ENCODE data around the gene GGN.
"Not testable (repeated sequence)": the region's sequence is repeated elsewhere in the genome, so short reads cannot be mapped to it uniquely, and the experiment has no call there.

Gene GGN

DNA sequence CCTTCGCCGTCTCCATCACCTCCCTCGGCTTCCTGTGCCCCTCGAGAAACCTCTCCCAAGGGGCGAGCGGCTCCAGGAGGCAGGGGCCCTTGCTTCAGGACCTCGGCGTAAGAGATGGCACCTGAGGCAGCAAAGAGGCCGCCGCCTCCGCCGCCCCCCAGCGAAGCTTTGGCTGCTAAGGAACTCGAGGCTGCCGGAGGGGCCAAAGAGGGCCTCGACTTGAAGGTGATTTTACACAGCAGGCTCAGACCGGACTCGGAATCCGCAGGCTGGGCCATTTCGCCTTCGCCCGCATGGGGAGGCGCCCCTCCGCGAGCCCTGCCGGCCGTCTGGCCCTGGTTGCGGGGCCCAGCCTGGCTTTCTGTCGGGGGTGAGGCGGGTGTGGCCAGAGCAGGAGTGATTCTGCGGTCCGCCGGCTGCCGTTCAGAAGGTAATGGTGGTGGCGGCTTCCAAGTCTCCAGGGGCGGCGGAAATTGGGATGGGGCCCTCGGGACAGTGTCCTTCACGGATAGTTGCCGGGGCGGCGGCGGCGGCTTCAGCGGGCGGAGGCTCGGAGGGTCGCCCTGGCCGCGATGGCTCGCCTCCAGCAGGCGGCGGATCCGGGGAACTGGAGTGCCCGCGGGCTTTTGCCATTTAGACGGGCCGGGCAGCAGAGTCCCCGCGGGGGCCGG, 1.4 kb downstream of the GGN start:
- no peak for DNase-seq

- DNase-seq, result no peak
Observed at GRCh38 chr19:38385804-38386257, 2.0 kb downstream of the GGN start.

- no peak for DNase-seq
Observed at GRCh38 chr19:38385057-38385803, 2.6 kb downstream of the GGN start.

DNA sequence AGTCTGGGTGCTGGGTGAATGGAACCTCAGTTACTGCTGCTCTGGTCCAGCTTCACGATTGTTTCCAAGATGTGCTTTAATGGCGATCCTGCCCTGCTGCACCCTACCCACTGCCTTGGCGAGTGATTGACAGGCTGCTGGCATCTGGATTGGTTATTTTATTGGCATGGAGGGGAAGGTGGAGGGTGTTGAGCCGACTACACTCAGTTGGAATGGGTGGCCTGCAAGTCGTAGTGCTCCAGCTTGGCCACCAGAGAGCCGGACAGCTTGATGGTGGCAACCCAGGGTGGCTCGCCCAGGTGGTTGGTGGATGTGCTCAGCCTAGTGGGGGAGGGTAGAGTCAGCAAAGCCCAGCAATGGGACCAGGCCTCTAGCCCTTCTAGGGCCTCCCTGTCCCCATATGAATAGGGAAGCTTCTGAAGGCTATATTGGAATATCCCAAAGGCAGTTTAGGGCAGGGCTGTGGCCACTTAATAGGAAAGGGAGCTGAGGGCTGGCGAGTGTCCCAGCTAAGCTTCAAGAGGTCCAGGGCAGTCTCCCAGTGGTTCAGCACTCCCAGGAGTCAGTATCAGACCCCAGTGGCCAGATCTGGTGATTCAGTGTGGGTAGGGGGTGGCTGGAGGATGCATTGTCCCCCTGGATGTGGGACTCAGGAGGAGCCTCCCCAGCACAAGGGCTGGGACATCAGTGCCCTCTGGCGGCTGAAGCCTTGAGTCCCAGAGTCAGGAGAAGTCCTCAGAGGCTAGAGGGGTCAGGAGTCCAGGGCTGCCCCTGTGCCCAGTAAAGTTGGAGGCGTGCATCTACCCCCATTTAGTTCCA, 3.4 kb downstream of the GGN start:
- DNase-seq, result no peak

- no peak for DNase-seq
Observed at GRCh38 chr19:38383743-38384142, 4.1 kb downstream of the GGN start.

- no peak for DNase-seq
Observed at GRCh38 chr19:38383184-38383583, 4.7 kb downstream of the GGN start.

GRCh38 chr19:38381138-38381537, 6.7 kb downstream of the GGN start:
- DNase-seq, result no peak

DNA sequence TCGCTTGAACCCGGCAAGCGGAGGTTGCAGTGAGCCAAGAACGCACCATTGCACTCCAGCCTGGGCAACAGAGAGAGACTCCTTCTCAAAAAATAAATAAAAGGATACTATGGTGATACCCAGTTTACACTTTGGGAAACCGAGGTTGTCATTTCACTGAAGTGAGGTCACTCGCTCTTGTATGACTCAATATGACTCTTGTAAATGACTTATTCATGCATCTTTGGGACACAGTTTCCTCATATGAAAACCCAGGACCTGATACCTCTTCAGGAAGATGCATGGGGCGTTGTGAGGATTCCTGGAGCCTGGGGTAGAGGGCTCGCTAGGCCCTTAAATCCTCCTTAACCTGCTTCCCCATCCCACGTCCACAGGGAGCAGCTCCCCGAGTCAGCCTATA, 9.0 kb downstream of the GGN start:
- no peak for DNase-seq

- DNase-seq, result no peak
Observed at GRCh38 chr19:38377052-38377451, 10.8 kb downstream of the GGN start.

GRCh38 chr19:38376576-38376975, 11.3 kb downstream of the GGN start:
- DNase-seq, result no peak

GRCh38 chr19:38375748-38376147, 12.1 kb downstream of the GGN start:
- DNase-seq, result no peak

DNA sequence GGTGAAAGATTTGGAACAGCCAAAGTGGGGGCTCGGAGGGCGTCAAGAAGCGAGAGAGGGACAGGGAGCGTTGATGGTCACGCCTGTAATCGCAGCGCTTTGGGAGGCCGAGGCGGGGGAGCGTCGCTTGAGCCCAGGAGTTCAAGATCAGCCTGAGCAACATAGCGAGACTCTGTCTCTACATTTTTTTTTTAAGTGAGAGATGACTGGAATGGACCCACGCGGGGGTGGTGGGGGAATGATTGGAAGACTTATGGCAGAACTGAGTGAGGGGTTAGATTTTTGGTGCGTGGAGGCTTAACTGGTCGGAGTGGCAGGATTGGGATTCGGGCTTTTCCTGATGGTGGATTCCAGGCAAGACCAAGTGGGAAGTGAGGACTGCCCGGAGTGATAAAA, 12.7 kb downstream of the GGN start:
- no peak for DNase-seq

- peak; percentile 99 for DNase-seq
Observed at GRCh38 chr19:38374332-38375097, 13.3 kb downstream of the GGN start, which contains the start of gene PSMD8. Gene PSMD8, plus strand, starts transcription at chr19:38374571. Its CDS starts 31 bp downstream, at chr19:38374602.

GRCh38 chr19:38373907-38374331, 13.9 kb downstream of the GGN start:
- no peak for DNase-seq

GRCh38 chr19:38371081-38371480, 16.8 kb downstream of the GGN start:
- DNase-seq, result no peak

GRCh38 chr19:38370299-38370698, 17.5 kb downstream of the GGN start:
- DNase-seq, result no peak

DNA sequence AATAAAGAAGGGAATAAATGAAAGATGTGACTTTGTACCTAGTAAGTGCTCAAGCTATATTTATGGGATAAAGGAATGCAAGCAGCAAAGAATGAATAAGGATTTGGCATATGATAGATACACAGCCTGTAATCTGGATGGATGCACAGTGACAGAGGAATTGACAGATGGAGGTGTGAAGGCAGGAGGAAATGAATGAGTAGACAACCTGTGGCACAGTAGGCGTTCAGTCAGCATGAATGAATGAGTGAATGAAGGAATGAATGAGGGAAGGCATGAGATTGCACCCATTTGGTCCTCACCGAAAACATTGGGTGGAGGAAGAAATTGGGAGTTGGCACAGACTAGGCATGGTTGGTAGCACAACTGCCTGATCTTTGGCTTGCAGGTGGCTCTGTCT, 18.2 kb downstream of the GGN start:
- DNase-seq, result no peak

DNA sequence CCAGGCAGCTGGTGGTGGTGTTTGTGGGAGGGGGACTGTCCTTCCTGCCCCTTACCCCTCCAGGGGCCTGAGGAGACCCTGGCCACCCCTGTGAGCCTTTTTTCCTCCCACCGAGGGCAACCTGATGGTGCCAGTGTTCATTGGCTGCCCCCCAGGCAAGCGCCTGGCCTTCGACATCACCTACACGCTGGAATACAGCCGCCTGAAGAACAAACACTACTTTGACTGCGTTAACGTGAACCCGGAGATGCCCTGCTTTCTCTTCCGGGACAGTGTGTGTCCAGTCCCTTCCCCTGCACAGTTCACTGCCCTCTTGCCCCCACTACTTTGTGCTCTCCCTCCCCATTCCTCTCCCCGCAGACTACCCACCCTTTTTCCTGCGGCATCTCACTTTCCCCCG, 20.8 kb downstream of the GGN start:
- DNase-seq, result no peak

GRCh38 chr19:38362946-38363688, 24.7 kb downstream of the GGN start:
- not testable (repeated sequence) for DNase-seq

- peak; percentile 87 for DNase-seq
Observed at GRCh38 chr19:38362076-38362945, 25.5 kb downstream of the GGN start.

- DNase-seq, result peak; percentile 73
Observed at GRCh38 chr19:38361633-38362075, 26.2 kb downstream of the GGN start.
